GM23338 (cell line): ENCODE results near the gene DOK7. TPM values are rescaled to one million over a fixed set of nuclear protein-coding genes. Genes with fewer than 3 reads are reported as not detected.

Experiments used
- ATAC-seq: fragments of 200-7000 bp; cut with Tn5 transposase; 3 replicates; pipeline ENCODE4 v1.9.1; 2020
- DNase-seq: peaks from one replicate; pipeline ENCODE4 v3.0.0-alpha.2; 2015; ENCODE audit warnings: low spot score
- H2AFZ ChIP-seq: fragments of 200-600 bp; sonication (generic); 2 replicates; pipeline ENCODE4 v1.8.0; 2016; ENCODE audit warnings: antibody characterized with exemption, mild to moderate bottlenecking, moderate library complexity
- H3F3A ChIP-seq: fragments of 200-600 bp; sonication (generic); replicated peaks from 2 replicates; pipeline ENCODE4 v1.8.0; 2017; ENCODE audit warnings: antibody characterized with exemption, mixed run types, low read depth
- H3K27ac ChIP-seq: fragments of 200-600 bp; sonication (generic); 2 replicates; pipeline ENCODE4 v1.6.1; 2016; ENCODE audit warnings: low read depth
- H3K27me3 ChIP-seq: fragments of 200-600 bp; sonication (generic); 2 replicates; pipeline ENCODE4 v1.8.0; 2016; ENCODE audit warnings: mild to moderate bottlenecking, mixed run types, moderate library complexity; ENCODE audit not compliant: insufficient read depth
- H3K36me3 ChIP-seq: fragments of 200-600 bp; sonication (generic); 2 replicates; pipeline ENCODE4 v1.8.0; 2016; ENCODE audit warnings: mild to moderate bottlenecking; ENCODE audit not compliant: insufficient read depth
- H3K4me1 ChIP-seq: fragments of 200-600 bp; sonication (generic); 2 replicates; pipeline ENCODE4 v1.8.0; 2016; ENCODE audit warnings: mild to moderate bottlenecking, moderate library complexity; ENCODE audit not compliant: insufficient read depth
- H3K4me2 ChIP-seq: fragments of 200-600 bp; sonication (generic); 2 replicates; pipeline ENCODE4 v1.7.1; 2017; ENCODE audit warnings: mixed run types
- H3K4me3 ChIP-seq: fragments of 200-600 bp; sonication (generic); 2 replicates; pipeline ENCODE4 v1.6.1; 2016; ENCODE audit warnings: mixed run types
- H3K79me2 ChIP-seq: fragments of 200-600 bp; sonication (generic); replicated peaks from 2 replicates; pipeline ENCODE4 v1.8.0; 2017; ENCODE audit warnings: mild to moderate bottlenecking; ENCODE audit not compliant: insufficient read depth
- H3K9me2 ChIP-seq: fragments of 200-600 bp; sonication (generic); 2 replicates; pipeline ENCODE4 v1.8.0; 2017; ENCODE audit not compliant: insufficient read depth
- H4K20me1 ChIP-seq: fragments of 200-600 bp; sonication (generic); replicated peaks from 2 replicates; pipeline ENCODE4 v1.8.0; 2017; ENCODE audit warnings: mild to moderate bottlenecking; ENCODE audit not compliant: insufficient read depth
- H3K27ac Mint-ChIP-seq: 2 replicates; pipeline ENCODE4 v1.8.0; 2020; ENCODE audit warnings: inconsistent platforms, mild to moderate bottlenecking, moderate library complexity, mixed read lengths
- H3K27me3 Mint-ChIP-seq: 3 replicates; pipeline ENCODE4 v1.8.0; 2022; ENCODE audit warnings: low read depth, mild to moderate bottlenecking, moderate library complexity, mixed read lengths, inconsistent platforms; ENCODE audit not compliant: insufficient read depth, poor library complexity
- H3K36me3 Mint-ChIP-seq: 3 replicates; pipeline ENCODE4 v1.8.0; 2021; ENCODE audit warnings: low read depth, mild to moderate bottlenecking, inconsistent platforms, moderate library complexity, mixed read lengths
- H3K4me1 Mint-ChIP-seq: 3 replicates; pipeline ENCODE4 v1.8.0; 2020; ENCODE audit warnings: mild to moderate bottlenecking, inconsistent platforms, mixed read lengths
- H3K4me3 Mint-ChIP-seq: 3 replicates; pipeline ENCODE4 v1.8.0; 2021; ENCODE audit warnings: moderate library complexity, mild to moderate bottlenecking, inconsistent platforms, mixed read lengths
- H3K9me3 Mint-ChIP-seq: 3 replicates; pipeline ENCODE4 v1.8.0; 2020; ENCODE audit warnings: moderate library complexity, mild to moderate bottlenecking, inconsistent platforms, mixed read lengths
- CREB1 ChIP-seq: fragments of 250-450 bp; sonication (Bioruptor Pico); IDR thresholded peaks from 2 replicates; pipeline ENCODE4 v1.5.0; 2020; ENCODE audit warnings: low read depth, mild to moderate bottlenecking, moderate library complexity
- EZH2 ChIP-seq: fragments of 200-600 bp; sonication (generic); IDR thresholded peaks from one replicate; pipeline ENCODE4 v1.8.0; 2017; ENCODE audit warnings: antibody characterized with exemption, mild to moderate bottlenecking, low read depth; ENCODE audit not compliant: unreplicated experiment
- EZH2phosphoT487 ChIP-seq: fragments of 200-600 bp; sonication (generic); IDR thresholded peaks from one replicate; pipeline ENCODE4 v1.8.1; 2018; ENCODE audit warnings: antibody characterized with exemption; ENCODE audit not compliant: unreplicated experiment
- JUNB ChIP-seq: IDR thresholded peaks from one replicate; pipeline ENCODE4 v1.6.1; 2016; ENCODE audit warnings: antibody characterized with exemption; ENCODE audit not compliant: unreplicated experiment
- NANOG ChIP-seq: IDR thresholded peaks from 2 replicates; pipeline ENCODE4 v1.6.1; 2016; ENCODE audit warnings: antibody characterized with exemption, borderline replicate concordance
- ZNF331 ChIP-seq: fragments of 250-450 bp; sonication (Bioruptor Pico); IDR thresholded peaks from 2 replicates; pipeline ENCODE4 v1.5.0; 2020; ENCODE audit warnings: low read depth, mild to moderate bottlenecking, moderate library complexity
- polyA plus RNA-seq: library from polyadenylated mRNA; unstranded; fragments of >200 nt; fragmentation: Nextera tagmentation; extraction: Ambion mirVana; gene quantifications from 2 replicates; pipeline ENCODE4 v1.2.1, GENCODE V29; 2016
- total RNA-seq: library from RNA; depleted of rRNA; stranded (reverse); fragments of >200 nt; shearing (Covaris generic); gene quantifications from 2 replicates; pipeline ENCODE4 v1.2.3, GENCODE V29; 2014
- TF ChIP-seq, protein P1 (sequence below): fragments of 250-450 bp; sonication (Bioruptor Pico); IDR thresholded peaks from 2 replicates; pipeline ENCODE4 v1.5.0; 2020; ENCODE audit warnings: mild to moderate bottlenecking, moderate library complexity
- TF ChIP-seq, protein P2 (sequence below): IDR thresholded peaks from 2 replicates; pipeline ENCODE4 v1.6.1; 2016; ENCODE audit warnings: antibody characterized with exemption
- TF ChIP-seq, protein P3 (sequence below), 2 experiments: fragments of 200-600 bp in 1 of 2; sonication (generic) in 1 of 2; conservative IDR thresholded peaks; 2 replicates each; pipeline versions ENCODE4 v1.5.1 to v1.6.1; 2016 to 2017; ENCODE audit warnings: antibody characterized with exemption in 2 of 2, low read depth in 2 of 2, mild to moderate bottlenecking in 2 of 2, moderate library complexity in 1 of 2

Gene DOK7
- total and polyA plus RNA-seq, 2 experiments from 2014 or later = 0.34 to 0.52 TPM

DNA sequence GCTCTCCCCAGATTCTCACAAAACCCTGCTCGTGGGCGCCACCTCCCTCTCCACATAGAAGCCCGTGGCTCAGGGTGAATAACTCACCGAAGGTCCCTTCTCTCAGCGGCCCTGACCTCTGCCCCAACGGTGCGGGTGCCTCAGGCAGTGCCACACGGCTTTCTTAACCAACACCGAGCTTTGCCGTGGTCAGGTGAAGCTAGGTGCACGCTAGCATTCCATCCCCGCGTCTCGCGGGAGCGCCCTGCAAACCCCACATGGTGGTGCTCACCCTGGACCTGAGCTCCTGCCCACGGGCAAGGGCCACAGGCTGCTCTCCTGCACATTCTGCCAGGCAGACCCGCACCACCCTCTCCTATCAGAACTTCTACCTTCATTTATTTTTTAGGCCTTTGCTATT is 50.7 kb downstream of the DOK7 start:
- Histone ChIP-seq H3K4me3 (no peak overlapping the region), H4K20me1 (peaks cover 10% of the 10 kb centered on the region; the same call in 1 of the 2 replicates), H3K79me2 (no peaks in the 10 kb centered on the region), H3K27me3 (no peaks in the 10 kb centered on the region), H3F3A (0 out of 2 replicates have a peak, but pooled peaks cover 2% of the 10 kb centered on the region), H2AFZ (no peak overlapping the region), H3K9me2 (no peaks in the 10 kb centered on the region), H3K27ac (no peak overlapping the region), H3K36me3 (peaks cover 7% of the 10 kb centered on the region; the same call in 1 of the 2 replicates), H3K4me2 (no peak overlapping the region), H3K4me1 (no peaks in the 10 kb centered on the region)
- H3K9me3 Mint-ChIP-seq = 0 out of 3 replicates have a peak, but pooled peaks cover 3% of the 10 kb centered on the region
- H3K27me3 Mint-ChIP-seq = peaks cover 4% of the 10 kb centered on the region
- H3K27ac Mint-ChIP-seq = no peak overlapping the region
- H3K36me3 Mint-ChIP-seq = peaks cover 70% of the 10 kb centered on the region
- peaks cover 6% of the 10 kb centered on the region; the same call in 2 of the 3 replicates for H3K4me1 Mint-ChIP-seq
- DNase-seq = no peak
- no peak for ATAC-seq
- TF ChIP-seq JUNB (no peak), NANOG (no peak), CREB1 (CRISPR knock-in tag) (no peak)
- H3K4me3 Mint-ChIP-seq = no peak overlapping the region

DNA sequence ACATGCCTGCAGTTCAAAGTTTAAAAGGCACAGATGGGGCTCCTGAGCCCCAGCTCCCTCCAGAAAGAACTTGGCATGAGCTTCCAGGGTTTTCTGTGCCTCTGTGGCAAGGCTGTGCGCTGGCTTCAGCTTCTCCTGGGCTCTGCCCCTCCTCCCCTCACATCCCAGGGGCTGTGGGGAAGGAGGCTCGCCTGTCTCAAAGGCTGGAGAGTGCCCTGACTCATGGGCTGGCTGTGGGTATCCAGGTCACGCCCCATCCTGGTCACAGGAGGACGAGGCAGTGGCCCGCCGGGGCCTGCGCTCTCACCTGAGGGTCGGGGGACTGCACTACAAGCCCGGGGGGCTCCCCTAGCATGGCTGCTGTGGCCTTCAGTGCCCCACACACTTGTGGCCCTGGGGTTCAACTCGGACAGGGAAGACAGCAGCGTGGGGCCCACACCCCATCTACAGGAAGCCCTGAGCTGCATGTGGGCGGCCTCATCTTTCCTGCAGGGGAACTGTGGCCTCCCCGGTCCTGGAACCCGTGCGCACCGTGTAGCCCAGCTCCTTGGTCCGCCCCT is 51.2 kb downstream of the DOK7 start:
- Histone ChIP-seq H3K4me1 (no peaks in the 10 kb centered on the region), H3K79me2 (no peaks in the 10 kb centered on the region), H3K4me2 (no peak overlapping the region), H3K4me3 (no peak overlapping the region), H3F3A (0 out of 2 replicates have a peak, but pooled peaks cover 2% of the 10 kb centered on the region), H3K9me2 (no peaks in the 10 kb centered on the region), H4K20me1 (peaks cover 10% of the 10 kb centered on the region; the same call in 1 of the 2 replicates), H3K27me3 (no peaks in the 10 kb centered on the region), H2AFZ (no peak overlapping the region), H3K36me3 (peaks cover 6% of the 10 kb centered on the region; the same call in 1 of the 2 replicates), H3K27ac (no peak overlapping the region)
- Mint-ChIP-seq H3K27me3 (peaks cover 4% of the 10 kb centered on the region), H3K4me1 (peaks cover 6% of the 10 kb centered on the region; the same call in 2 of the 3 replicates), H3K4me3 (no peak overlapping the region), H3K27ac (no peak overlapping the region), H3K36me3 (peaks cover 71% of the 10 kb centered on the region), H3K9me3 (0 out of 3 replicates have a peak, but pooled peaks cover 3% of the 10 kb centered on the region)
- ATAC-seq (no peak), DNase-seq (no peak)
- TF ChIP-seq, protein P1, sequence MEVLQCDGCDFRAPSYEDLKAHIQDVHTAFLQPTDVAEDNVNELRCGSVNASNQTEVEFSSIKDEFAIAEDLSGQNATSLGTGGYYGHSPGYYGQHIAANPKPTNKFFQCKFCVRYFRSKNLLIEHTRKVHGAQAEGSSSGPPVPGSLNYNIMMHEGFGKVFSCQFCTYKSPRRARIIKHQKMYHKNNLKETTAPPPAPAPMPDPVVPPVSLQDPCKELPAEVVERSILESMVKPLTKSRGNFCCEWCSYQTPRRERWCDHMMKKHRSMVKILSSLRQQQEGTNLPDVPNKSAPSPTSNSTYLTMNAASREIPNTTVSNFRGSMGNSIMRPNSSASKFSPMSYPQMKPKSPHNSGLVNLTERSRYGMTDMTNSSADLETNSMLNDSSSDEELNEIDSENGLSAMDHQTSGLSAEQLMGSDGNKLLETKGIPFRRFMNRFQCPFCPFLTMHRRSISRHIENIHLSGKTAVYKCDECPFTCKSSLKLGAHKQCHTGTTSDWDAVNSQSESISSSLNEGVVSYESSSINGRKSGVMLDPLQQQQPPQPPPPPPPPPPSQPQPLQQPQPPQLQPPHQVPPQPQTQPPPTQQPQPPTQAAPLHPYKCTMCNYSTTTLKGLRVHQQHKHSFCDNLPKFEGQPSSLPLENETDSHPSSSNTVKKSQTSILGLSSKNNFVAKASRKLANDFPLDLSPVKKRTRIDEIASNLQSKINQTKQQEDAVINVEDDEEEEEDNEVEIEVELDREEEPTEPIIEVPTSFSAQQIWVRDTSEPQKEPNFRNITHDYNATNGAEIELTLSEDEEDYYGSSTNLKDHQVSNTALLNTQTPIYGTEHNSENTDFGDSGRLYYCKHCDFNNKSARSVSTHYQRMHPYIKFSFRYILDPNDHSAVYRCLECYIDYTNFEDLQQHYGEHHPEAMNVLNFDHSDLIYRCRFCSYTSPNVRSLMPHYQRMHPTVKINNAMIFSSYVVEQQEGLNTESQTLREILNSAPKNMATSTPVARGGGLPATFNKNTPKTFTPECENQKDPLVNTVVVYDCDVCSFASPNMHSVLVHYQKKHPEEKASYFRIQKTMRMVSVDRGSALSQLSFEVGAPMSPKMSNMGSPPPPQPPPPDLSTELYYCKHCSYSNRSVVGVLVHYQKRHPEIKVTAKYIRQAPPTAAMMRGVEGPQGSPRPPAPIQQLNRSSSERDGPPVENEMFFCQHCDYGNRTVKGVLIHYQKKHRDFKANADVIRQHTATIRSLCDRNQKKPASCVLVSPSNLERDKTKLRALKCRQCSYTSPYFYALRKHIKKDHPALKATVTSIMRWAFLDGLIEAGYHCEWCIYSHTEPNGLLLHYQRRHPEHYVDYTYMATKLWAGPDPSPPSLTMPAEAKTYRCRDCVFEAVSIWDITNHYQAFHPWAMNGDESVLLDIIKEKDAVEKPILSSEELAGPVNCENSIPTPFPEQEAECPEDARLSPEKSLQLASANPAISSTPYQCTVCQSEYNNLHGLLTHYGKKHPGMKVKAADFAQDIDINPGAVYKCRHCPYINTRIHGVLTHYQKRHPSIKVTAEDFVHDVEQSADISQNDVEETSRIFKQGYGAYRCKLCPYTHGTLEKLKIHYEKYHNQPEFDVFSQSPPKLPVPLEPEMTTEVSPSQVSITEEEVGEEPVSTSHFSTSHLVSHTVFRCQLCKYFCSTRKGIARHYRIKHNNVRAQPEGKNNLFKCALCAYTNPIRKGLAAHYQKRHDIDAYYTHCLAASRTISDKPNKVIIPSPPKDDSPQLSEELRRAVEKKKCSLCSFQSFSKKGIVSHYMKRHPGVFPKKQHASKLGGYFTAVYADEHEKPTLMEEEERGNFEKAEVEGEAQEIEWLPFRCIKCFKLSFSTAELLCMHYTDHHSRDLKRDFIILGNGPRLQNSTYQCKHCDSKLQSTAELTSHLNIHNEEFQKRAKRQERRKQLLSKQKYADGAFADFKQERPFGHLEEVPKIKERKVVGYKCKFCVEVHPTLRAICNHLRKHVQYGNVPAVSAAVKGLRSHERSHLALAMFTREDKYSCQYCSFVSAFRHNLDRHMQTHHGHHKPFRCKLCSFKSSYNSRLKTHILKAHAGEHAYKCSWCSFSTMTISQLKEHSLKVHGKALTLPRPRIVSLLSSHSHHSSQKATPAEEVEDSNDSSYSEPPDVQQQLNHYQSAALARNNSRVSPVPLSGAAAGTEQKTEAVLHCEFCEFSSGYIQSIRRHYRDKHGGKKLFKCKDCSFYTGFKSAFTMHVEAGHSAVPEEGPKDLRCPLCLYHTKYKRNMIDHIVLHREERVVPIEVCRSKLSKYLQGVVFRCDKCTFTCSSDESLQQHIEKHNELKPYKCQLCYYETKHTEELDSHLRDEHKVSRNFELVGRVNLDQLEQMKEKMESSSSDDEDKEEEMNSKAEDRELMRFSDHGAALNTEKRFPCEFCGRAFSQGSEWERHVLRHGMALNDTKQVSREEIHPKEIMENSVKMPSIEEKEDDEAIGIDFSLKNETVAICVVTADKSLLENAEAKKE = no peak
- TF ChIP-seq, protein P2, sequence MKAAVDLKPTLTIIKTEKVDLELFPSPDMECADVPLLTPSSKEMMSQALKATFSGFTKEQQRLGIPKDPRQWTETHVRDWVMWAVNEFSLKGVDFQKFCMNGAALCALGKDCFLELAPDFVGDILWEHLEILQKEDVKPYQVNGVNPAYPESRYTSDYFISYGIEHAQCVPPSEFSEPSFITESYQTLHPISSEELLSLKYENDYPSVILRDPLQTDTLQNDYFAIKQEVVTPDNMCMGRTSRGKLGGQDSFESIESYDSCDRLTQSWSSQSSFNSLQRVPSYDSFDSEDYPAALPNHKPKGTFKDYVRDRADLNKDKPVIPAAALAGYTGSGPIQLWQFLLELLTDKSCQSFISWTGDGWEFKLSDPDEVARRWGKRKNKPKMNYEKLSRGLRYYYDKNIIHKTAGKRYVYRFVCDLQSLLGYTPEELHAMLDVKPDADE = no peak
- TF ChIP-seq EZH2phosphoT487 = no peak
- no peak for TF ChIP-seq EZH2
- no peak for TF ChIP-seq ZNF331
- TF ChIP-seq, protein P3, sequence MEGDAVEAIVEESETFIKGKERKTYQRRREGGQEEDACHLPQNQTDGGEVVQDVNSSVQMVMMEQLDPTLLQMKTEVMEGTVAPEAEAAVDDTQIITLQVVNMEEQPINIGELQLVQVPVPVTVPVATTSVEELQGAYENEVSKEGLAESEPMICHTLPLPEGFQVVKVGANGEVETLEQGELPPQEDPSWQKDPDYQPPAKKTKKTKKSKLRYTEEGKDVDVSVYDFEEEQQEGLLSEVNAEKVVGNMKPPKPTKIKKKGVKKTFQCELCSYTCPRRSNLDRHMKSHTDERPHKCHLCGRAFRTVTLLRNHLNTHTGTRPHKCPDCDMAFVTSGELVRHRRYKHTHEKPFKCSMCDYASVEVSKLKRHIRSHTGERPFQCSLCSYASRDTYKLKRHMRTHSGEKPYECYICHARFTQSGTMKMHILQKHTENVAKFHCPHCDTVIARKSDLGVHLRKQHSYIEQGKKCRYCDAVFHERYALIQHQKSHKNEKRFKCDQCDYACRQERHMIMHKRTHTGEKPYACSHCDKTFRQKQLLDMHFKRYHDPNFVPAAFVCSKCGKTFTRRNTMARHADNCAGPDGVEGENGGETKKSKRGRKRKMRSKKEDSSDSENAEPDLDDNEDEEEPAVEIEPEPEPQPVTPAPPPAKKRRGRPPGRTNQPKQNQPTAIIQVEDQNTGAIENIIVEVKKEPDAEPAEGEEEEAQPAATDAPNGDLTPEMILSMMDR (conservative IDR thresholded peaks at IDR 0.05; ENCODE audit: low read depth in 2 of 2) = no peak
- TF ChIP-seq JUNB = no peak
